ENCODE measurements around the gene CX3CL1. TPM values are rescaled to one million over a fixed set of nuclear protein-coding genes. Genes with fewer than 3 reads are reported as not detected.

The CX3CL1 gene
- total and polyA plus RNA-seq, 2 of the 13 experiments (the other 11 are each of a cell fraction or from before 2014, with no cell fraction given): 57.3 to 60.8 TPM

DNA sequence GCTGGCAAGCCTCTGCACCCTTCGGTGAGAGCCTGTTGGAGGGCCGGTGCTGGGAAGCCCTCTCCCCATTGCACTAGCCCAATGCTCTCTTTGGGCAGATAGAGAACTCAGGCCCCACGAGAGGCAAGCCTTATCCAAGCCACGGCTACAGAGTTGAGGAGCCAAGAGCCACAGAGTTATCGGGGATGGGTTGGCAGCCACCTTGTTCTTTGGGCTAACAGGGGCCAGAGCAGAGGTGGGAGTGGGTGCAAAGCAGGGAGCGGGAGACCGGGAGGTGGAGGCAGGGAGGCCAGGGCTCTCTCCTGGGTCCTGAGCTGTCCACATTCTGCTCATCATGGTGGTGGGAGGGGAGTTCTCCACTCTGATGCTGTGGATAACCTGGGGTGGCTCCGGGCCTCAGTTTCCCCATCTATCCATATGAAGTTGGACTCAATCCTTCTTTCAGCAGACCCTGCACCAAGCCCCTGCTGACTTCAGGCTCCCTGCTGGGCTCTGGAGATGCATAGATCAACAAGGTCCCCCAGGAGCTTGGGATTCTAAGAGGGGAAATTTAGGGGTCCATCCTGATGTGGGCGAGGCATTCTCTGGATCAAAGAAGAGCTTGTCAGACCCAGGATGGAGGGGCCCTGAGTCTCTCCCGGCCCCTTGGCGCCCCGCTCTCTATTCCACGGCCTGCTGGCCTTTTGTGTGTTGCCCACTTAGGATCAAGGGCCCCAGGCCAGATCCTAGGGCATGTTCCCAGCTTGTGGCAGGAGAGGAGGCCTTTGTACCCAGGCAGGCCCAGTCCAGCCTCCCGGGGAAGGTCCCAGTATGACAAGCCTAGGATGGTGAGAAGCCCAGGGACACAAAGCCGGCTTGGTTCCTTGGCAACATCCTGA is 557 bp upstream of the CX3CL1 start (continued):
- TF ChIP-seq, protein P1, sequence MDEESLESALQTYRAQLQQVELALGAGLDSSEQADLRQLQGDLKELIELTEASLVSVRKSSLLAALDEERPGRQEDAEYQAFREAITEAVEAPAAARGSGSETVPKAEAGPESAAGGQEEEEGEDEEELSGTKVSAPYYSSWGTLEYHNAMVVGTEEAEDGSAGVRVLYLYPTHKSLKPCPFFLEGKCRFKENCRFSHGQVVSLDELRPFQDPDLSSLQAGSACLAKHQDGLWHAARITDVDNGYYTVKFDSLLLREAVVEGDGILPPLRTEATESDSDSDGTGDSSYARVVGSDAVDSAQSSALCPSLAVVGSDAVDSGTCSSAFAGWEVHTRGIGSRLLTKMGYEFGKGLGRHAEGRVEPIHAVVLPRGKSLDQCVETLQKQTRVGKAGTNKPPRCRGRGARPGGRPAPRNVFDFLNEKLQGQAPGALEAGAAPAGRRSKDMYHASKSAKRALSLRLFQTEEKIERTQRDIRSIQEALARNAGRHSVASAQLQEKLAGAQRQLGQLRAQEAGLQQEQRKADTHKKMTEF (CRISPR knock-in tag; IDR thresholded peaks at IDR 0.05): no peak
- TF ChIP-seq ZHX1 (CRISPR knock-in tag; IDR thresholded peaks at IDR 0.05; ENCODE audit: low read depth) (no peak), NFKB2 (CRISPR knock-in tag; IDR thresholded peaks at IDR 0.05; ENCODE audit: borderline replicate concordance) (peak; percentile 47; the same call in 1 of the 2 replicates), ARID4A (CRISPR knock-in tag; IDR thresholded peaks at IDR 0.05; ENCODE audit: borderline replicate concordance) (no peak), TOPORS (CRISPR knock-in tag; IDR thresholded peaks at IDR 0.05) (no peak), PRMT3 (CRISPR knock-in tag; IDR thresholded peaks at IDR 0.05; ENCODE audit: borderline replicate concordance, low read depth) (no peak), ZNF432 (CRISPR knock-in tag; IDR thresholded peaks at IDR 0.05; ENCODE audit: borderline replicate concordance) (no peak), BRCA1 (CRISPR knock-in tag; IDR thresholded peaks at IDR 0.05) (no peak), HDAC6 (IDR thresholded peaks at IDR 0.05; ENCODE audit: low read depth, low read length) (no peak), ZNF569 (CRISPR knock-in tag; IDR thresholded peaks at IDR 0.05; ENCODE audit: borderline replicate concordance) (no peak)
- TF ChIP-seq, protein P2, sequence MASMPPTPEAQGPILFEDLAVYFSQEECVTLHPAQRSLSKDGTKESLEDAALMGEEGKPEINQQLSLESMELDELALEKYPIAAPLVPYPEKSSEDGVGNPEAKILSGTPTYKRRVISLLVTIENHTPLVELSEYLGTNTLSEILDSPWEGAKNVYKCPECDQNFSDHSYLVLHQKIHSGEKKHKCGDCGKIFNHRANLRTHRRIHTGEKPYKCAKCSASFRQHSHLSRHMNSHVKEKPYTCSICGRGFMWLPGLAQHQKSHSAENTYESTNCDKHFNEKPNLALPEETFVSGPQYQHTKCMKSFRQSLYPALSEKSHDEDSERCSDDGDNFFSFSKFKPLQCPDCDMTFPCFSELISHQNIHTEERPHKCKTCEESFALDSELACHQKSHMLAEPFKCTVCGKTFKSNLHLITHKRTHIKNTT (CRISPR knock-in tag; IDR thresholded peaks at IDR 0.05): no peak
- TF ChIP-seq, protein P3, sequence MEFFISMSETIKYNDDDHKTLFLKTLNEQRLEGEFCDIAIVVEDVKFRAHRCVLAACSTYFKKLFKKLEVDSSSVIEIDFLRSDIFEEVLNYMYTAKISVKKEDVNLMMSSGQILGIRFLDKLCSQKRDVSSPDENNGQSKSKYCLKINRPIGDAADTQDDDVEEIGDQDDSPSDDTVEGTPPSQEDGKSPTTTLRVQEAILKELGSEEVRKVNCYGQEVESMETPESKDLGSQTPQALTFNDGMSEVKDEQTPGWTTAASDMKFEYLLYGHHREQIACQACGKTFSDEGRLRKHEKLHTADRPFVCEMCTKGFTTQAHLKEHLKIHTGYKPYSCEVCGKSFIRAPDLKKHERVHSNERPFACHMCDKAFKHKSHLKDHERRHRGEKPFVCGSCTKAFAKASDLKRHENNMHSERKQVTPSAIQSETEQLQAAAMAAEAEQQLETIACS (CRISPR knock-in tag; IDR thresholded peaks at IDR 0.05): no peak
- TF ChIP-seq, protein P4, sequence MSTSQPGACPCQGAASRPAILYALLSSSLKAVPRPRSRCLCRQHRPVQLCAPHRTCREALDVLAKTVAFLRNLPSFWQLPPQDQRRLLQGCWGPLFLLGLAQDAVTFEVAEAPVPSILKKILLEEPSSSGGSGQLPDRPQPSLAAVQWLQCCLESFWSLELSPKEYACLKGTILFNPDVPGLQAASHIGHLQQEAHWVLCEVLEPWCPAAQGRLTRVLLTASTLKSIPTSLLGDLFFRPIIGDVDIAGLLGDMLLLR (CRISPR knock-in tag; IDR thresholded peaks at IDR 0.05): no peak
- TF ChIP-seq, protein P5, sequence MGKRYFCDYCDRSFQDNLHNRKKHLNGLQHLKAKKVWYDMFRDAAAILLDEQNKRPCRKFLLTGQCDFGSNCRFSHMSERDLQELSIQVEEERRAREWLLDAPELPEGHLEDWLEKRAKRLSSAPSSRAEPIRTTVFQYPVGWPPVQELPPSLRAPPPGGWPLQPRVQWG (CRISPR knock-in tag; IDR thresholded peaks at IDR 0.05; ENCODE audit: borderline replicate concordance, low read depth): no peak

All from HepG2 (cell line).